Suprapubic skin (tissue), 4 donors: ENCODE results near the gene C16orf95.
A peak's percentile ranks its signal among the peaks of the same experiment; 100 is the strongest.

ENCODE experiments used
- CTCF ChIP-seq, 2 donors: fragments of 200-600 bp in 1 of 2; fragments of 450-650 bp in 1 of 2; sonication (generic) in 1 of 2; IDR thresholded peaks; one replicate each; pipeline ENCODE4 v1.5.1; 2016 to 2019; ENCODE audit warnings: antibody characterized with exemption in 2 of 2, mild to moderate bottlenecking in 1 of 2, moderate library complexity in 1 of 2
- EP300 ChIP-seq: sonication (generic); formaldehyde crosslinking; IDR thresholded peaks from one replicate; pipeline ENCODE4 v1.6.1; 2017; ENCODE audit warnings: antibody characterized with exemption
- POLR2A ChIP-seq, 2 donors: fragments of 450-650 bp; IDR thresholded peaks; one replicate each; pipeline ENCODE4 v1.6.1; 2017; ENCODE audit warnings: antibody characterized with exemption in 2 of 2, mild to moderate bottlenecking in 2 of 2, moderate library complexity in 2 of 2
- POLR2AphosphoS5 ChIP-seq, 3 donors: sonication (generic); formaldehyde crosslinking; IDR thresholded peaks; one replicate each; pipeline ENCODE4 v1.6.1; 2017; ENCODE audit warnings: antibody characterized with exemption in 3 of 3

GRCh38 chr16:87278191-87279093, 38.8 kb downstream of the C16orf95 start:
- peak; percentile 66 to 87 for TF ChIP-seq CTCF (IDR thresholded peaks at IDR 0.05)
- TF ChIP-seq POLR2A (IDR thresholded peaks at IDR 0.05): no peak
- no peak for TF ChIP-seq EP300
- TF ChIP-seq POLR2AphosphoS5 (IDR thresholded peaks at IDR 0.05): no peak
